ENCODE results near the gene GNPTAB. TPM values are rescaled to one million over a fixed set of nuclear protein-coding genes. Genes with fewer than 3 reads are reported as not detected.

Gene GNPTAB
- total and polyA plus RNA-seq, 2 donors (not counting 1 experiment from before 2014, with no cell fraction given) = 10.4 to 79.4 TPM

DNA sequence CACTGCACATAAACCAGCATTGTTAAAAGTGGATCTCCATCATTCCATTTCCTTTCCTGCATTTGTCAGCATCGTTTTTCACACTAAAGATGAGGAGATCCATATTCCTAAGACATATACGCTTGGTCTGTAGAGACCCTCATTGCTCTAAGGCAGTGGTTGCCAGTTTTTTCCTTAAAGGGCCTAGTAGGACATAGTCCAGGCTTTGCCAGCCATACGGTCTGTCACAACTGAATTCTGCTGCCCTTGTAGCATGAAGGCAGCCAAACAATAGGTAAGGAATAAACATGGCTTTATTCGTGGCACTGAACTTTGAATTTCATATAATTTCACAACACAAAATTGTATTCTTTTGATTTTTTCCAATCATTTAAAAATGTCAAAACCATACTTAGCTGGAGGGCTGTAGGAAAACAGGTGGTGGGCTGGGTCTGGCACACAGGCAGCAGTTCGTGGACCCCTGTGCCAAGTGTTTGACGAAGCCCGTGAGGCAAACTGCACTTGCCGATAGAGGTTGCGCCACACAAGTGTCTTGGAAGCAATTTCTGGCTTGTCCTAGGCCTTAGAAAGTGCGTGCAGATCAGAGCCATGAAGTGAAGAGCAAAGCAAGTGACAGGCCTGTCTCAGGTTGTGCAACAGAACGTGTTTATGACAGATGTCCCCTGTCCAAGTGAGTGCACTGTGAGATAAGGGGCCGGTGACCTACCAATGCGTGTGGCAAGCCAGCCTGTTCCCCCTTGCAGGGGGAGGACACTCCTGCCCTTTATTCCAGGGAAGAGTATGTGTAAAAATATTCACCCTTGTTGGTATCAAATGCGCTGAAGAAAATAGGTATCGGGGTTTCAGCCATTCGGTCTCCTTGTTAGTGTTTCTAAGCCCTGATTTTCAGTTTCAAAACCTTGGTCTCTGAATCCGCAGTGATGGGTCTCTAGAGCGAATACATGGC, 134.2 kb downstream of the GNPTAB start:
- DNase-seq (no peak), ATAC-seq (ENCODE audit: low read depth) (no peak)
- peak overlapping the region; percentile 98 for H3K27ac Mint-ChIP-seq
- no peaks in the 10 kb centered on the region for H3K9me3 Mint-ChIP-seq (ENCODE audit: insufficient read depth)
- H3K4me1 Mint-ChIP-seq = peaks cover 54% of the 10 kb centered on the region
- CTCF ChIA-PET = interaction anchor here (1.4 to 1.9 kb wide), 4 partner anchors 47 to 63 kb away, joined by 3 to 10 read pairs (median 5); no protein-coding TSS in a partner anchor
- no peaks in the 10 kb centered on the region for H3K36me3 ChIP-seq (replicated peaks in 1 of 2; ENCODE audit: control extremely low read depth in 1 of 2, control insufficient read depth in 1 of 2, extremely low read depth in 1 of 2, insufficient read depth in 2 of 2, low read length in 1 of 2)
- no peak for TF ChIP-seq EZH2 (IDR thresholded peaks at IDR 0.05; ENCODE audit: borderline replicate concordance, insufficient read depth, low read depth, low read length, poor library complexity, severe bottlenecking)
- TF ChIP-seq CTCF (IDR thresholded peaks at IDR 0.05) = no peak
- H3K4me1 ChIP-seq (ENCODE audit: control insufficient read depth in 2 of 2, insufficient read depth in 2 of 2, low read length in 2 of 2) = peaks cover 26 to 27% of the 10 kb centered on the region in 2 donors
- H3K27me3 Mint-ChIP-seq = no peaks in the 10 kb centered on the region
- intact Hi-C loops (cut with micrococcal nuclease) = loop anchor here (1.0 to 5.0 kb wide), 6 partner anchors 25 to 366 kb away; partner anchors contain the start of genes ARL1 and WASHC3
- H3K4me3 ChIP-seq (ENCODE audit: control extremely low read depth in 1 of 5, extremely low read depth in 1 of 5, insufficient read depth in 1 of 5, low read depth in 2 of 5, low read length in 4 of 5) = peak overlapping the region; percentile 75 to 90 (median 83)
- peaks cover 67% of the 10 kb centered on the region for H3K79me2 ChIP-seq (ENCODE audit: control insufficient read depth, insufficient read depth, low read length)
- H3K4me3 Mint-ChIP-seq = peak overlapping the region; percentile 99
- H3K27me3 ChIP-seq (replicated peaks in 1 of 4; ENCODE audit: control extremely low read depth in 1 of 4, control insufficient read depth in 3 of 4, insufficient read depth in 4 of 4, low read length in 3 of 4) = no peaks in the 10 kb centered on the region
- peak overlapping the region; percentile 83 to 88 for H3K27ac ChIP-seq (ENCODE audit: low read length in 2 of 2)
- peak overlapping the region; percentile 97 for H2AFZ ChIP-seq (ENCODE audit: insufficient read depth, low read depth, low read length, poor library complexity, severe bottlenecking)
- H4K20me1 ChIP-seq (ENCODE audit: control insufficient read depth, insufficient read depth, low read length, poor library complexity, severe bottlenecking) = no peaks in the 10 kb centered on the region
- H3K9me3 ChIP-seq (ENCODE audit: control extremely low read depth in 1 of 3, control insufficient read depth in 2 of 3, insufficient read depth in 1 of 3, low read length in 2 of 3) = no peaks in the 10 kb centered on the region
- H3K9ac ChIP-seq (ENCODE audit: low read length) = peak overlapping the region; percentile 90
- peak overlapping the region; percentile 94 for H3K4me2 ChIP-seq (replicated peaks; ENCODE audit: low read depth, low read length, poor library complexity, severe bottlenecking)
- WGBS (ENCODE audit: insufficient coverage) = 40% methylated on average over 16 of the region's 18 CpGs
- POLR2A ChIA-PET = interaction anchor here (0.6 to 3.1 kb wide), 2 partner anchors 47 to 142 kb away, joined by 3 to 34 read pairs; no protein-coding TSS in a partner anchor
